Measurements from ENCODE around the gene CIDEB. TPM values are rescaled to one million over a fixed set of nuclear protein-coding genes. Genes with fewer than 3 reads are reported as not detected.
A peak's percentile ranks its signal among the peaks of the same experiment; 100 is the strongest.

Gene CIDEB
- total RNA-seq, 1 experiment from 2014 or later: not detected

GRCh38 chr14:24335461-24336171 lies 27.8 kb upstream of the CIDEB start:
- Histone ChIP-seq H3K9me3 (ENCODE audit: insufficient read depth, low read depth) (no peaks in the 10 kb centered on the region), H3K4me3 (no peak overlapping the region), H3K36me3 (ENCODE audit: low read depth) (no peaks in the 10 kb centered on the region), H2AFZ (no peak overlapping the region), H3K27me3 (ENCODE audit: insufficient read depth, low read depth) (no peaks in the 10 kb centered on the region), H3K79me2 (ENCODE audit: low read depth) (no peaks in the 10 kb centered on the region), H3K9me2 (ENCODE audit: insufficient read depth) (no peaks in the 10 kb centered on the region), H4K20me1 (ENCODE audit: insufficient read depth) (no peaks in the 10 kb centered on the region), H3K27ac (no peak overlapping the region), H3K4me2 (no peak overlapping the region), H3K4me1 (replicated peaks; ENCODE audit: insufficient read depth) (peaks cover 3% of the 10 kb centered on the region; the same call in 1 of the 2 replicates), H3F3A (ENCODE audit: insufficient read depth, low read depth) (no peaks in the 10 kb centered on the region)
- intact Hi-C loops (cut with micrococcal nuclease; ENCODE audit: unreplicated experiment): no loop called here
- TF ChIP-seq CTCF (conservative IDR thresholded peaks at IDR 0.05) (no peak), EZH2 (IDR thresholded peaks at IDR 0.05; ENCODE audit: low read depth) (no peak)
- ChIA-PET CTCF (no interaction called here), POLR2A (ENCODE audit: unreplicated experiment) (interaction anchor here (0.5 to 0.7 kb wide), 2 partner anchors 28 to 90 kb away, joined by 3 to 5 read pairs; partner anchors contain the start of gene CIDEB)
- no peak for DNase-seq
- BruUV-seq (replicated peaks): no TSS peak

GRCh38 chr14:24334431-24335291 lies 26.9 kb upstream of the CIDEB start, which contains the start of gene ADCY4:
ADCY4 (minus strand) TSS chr14:24335071; CDS start chr14:24334652, 419 bp downstream.
- no peaks in the 10 kb centered on the region for H3K79me2 ChIP-seq (ENCODE audit: low read depth)
- no peak for DNase-seq
- H3K9me3 ChIP-seq (ENCODE audit: insufficient read depth, low read depth): no peaks in the 10 kb centered on the region
- ChIA-PET CTCF (interaction anchor here (1.4 to 2.9 kb wide), 2 partner anchors 96 to 97 kb away, joined by 7 to 26 read pairs; partner anchors contain the start of gene KHNYN), POLR2A (ENCODE audit: unreplicated experiment) (no interaction called here)
- H3K4me2 ChIP-seq: peak within 1 kb of the TSS; percentile 64
- intact Hi-C loops (cut with micrococcal nuclease; ENCODE audit: unreplicated experiment): loop anchor here (1.0 kb wide), 1 partner anchor 33 kb away; no protein-coding TSS in a partner anchor
- no peak within 1 kb of the TSS for H3K27ac ChIP-seq
- no peak for TF ChIP-seq CTCF (conservative IDR thresholded peaks at IDR 0.05)
- no peaks in the 10 kb centered on the region for H4K20me1 ChIP-seq (ENCODE audit: insufficient read depth)
- H3F3A ChIP-seq (ENCODE audit: insufficient read depth, low read depth): no peaks in the 10 kb centered on the region
- 0 out of 2 replicates have a peak within 1 kb of the TSS, but pooled peaks have one; percentile 44 for H2AFZ ChIP-seq
- no peaks in the 10 kb centered on the region for H3K9me2 ChIP-seq (ENCODE audit: insufficient read depth)
- no peaks in the 10 kb centered on the region for H3K36me3 ChIP-seq (ENCODE audit: low read depth)
- BruUV-seq (replicated peaks): no TSS peak
- H3K27me3 ChIP-seq (ENCODE audit: insufficient read depth, low read depth): no peaks in the 10 kb centered on the region
- no peak within 1 kb of the TSS for H3K4me3 ChIP-seq
- H3K4me1 ChIP-seq (replicated peaks; ENCODE audit: insufficient read depth): peaks cover 3% of the 10 kb centered on the region; the same call in 1 of the 2 replicates

GRCh38 chr14:24332268-24332993 lies 24.7 kb upstream of the CIDEB start:
- ChIA-PET CTCF (interaction anchor here (0.6 to 2.9 kb wide), 6 partner anchors 33 to 110 kb away, joined by 3 to 26 read pairs (median 7); partner anchors contain the start of genes DHRS1, NOP9 and TINF2), POLR2A (ENCODE audit: unreplicated experiment) (interaction anchor here (0.5 to 1.1 kb wide), 3 partner anchors 73 to 99 kb away, joined by 3 to 5 read pairs (median 3); no protein-coding TSS in a partner anchor)
- H3K27me3 ChIP-seq (ENCODE audit: insufficient read depth, low read depth): no peaks in the 10 kb centered on the region
- peak in 1 of 2 experiments; percentile 53 for DNase-seq
- no peaks in the 10 kb centered on the region for H3K79me2 ChIP-seq (ENCODE audit: low read depth)
- H3K9me3 ChIP-seq (ENCODE audit: insufficient read depth, low read depth): no peaks in the 10 kb centered on the region
- H3K4me1 ChIP-seq (replicated peaks; ENCODE audit: insufficient read depth): peaks cover 3% of the 10 kb centered on the region; the same call in 1 of the 2 replicates
- BruUV-seq (replicated peaks): no TSS peak
- no peak overlapping the region for H3K4me2 ChIP-seq
- no peaks in the 10 kb centered on the region for H4K20me1 ChIP-seq (ENCODE audit: insufficient read depth)
- TF ChIP-seq EZH2 (IDR thresholded peaks at IDR 0.05; ENCODE audit: low read depth) (no peak), CTCF (conservative IDR thresholded peaks at IDR 0.05) (peak; percentile 45; the same call in 1 of the 2 replicates)
- no peak overlapping the region for H2AFZ ChIP-seq
- intact Hi-C loops (cut with micrococcal nuclease; ENCODE audit: unreplicated experiment): loop anchor here (2.0 kb wide), 1 partner anchor 346 kb away; no protein-coding TSS in a partner anchor
- H3K9me2 ChIP-seq (ENCODE audit: insufficient read depth): no peaks in the 10 kb centered on the region
- H3K4me3 ChIP-seq: no peak overlapping the region
- no peaks in the 10 kb centered on the region for H3K36me3 ChIP-seq (ENCODE audit: low read depth)
- H3K27ac ChIP-seq: no peak overlapping the region
- no peaks in the 10 kb centered on the region for H3F3A ChIP-seq (ENCODE audit: insufficient read depth, low read depth)

Data from PC-9 (cell line).